ENCODE data around the gene BDH1. TPM values are rescaled to one million over a fixed set of nuclear protein-coding genes. Genes with fewer than 3 reads are reported as not detected.
"Not testable (repeated sequence)": the region's sequence is repeated elsewhere in the genome, so short reads cannot be mapped to it uniquely, and the experiment has no call there.

Gene BDH1
- total RNA-seq, 1 donor from 2014 or later: 78.4 TPM

GRCh38 chr3:197580253-197580691 lies 24.5 kb upstream of the BDH1 start:
- intact Hi-C loops (cut with micrococcal nuclease): no loop called here

- intact Hi-C loops (cut with micrococcal nuclease): no loop called here
These were observed 22.6 kb upstream of the BDH1 start for GRCh38 chr3:197578376-197578775.

GRCh38 chr3:197577366-197578074 lies 21.8 kb upstream of the BDH1 start:
- intact Hi-C loops (cut with micrococcal nuclease): no loop called here

DNA sequence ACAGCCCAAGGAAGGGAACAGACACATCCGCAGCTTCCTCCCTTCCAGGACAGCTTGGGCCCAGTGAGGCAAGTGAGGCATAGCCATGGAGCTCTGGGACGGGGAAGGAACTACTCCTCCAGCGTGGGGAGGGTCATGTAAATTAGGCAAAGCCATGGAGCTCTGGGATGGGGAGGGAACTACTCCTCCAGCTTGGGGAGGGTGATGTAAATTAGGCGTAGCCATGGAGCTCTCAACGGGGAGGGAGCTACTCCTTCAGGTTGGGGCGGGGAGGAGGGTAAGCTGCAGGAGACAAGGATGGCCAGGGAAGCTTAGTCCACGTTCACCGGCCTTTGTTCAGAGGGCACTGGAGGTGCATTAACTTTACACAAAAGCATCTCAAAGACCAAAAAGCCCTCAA lies 21.1 kb upstream of the BDH1 start:
- intact Hi-C loops (cut with micrococcal nuclease): no loop called here

DNA sequence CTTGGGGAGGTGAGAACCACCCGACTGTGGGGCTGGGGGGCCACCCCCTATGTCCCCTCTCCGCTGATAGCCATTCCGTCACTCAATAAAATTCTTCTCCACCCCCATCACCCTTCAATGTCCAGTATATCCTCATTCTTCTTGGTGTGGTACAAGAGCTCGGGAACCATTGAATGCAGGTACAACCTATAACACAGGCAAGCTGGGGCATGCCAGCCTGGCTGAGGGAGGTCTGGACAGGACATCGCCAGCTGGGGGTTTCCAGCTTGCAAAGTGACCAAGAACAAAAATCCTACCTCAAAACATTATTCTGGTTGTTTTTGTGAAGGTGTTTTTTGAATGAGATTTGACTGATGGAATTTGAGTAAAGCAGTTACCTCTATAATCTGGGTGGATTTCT lies 19.6 kb upstream of the BDH1 start:
- intact Hi-C loops (cut with micrococcal nuclease): no loop called here

DNA sequence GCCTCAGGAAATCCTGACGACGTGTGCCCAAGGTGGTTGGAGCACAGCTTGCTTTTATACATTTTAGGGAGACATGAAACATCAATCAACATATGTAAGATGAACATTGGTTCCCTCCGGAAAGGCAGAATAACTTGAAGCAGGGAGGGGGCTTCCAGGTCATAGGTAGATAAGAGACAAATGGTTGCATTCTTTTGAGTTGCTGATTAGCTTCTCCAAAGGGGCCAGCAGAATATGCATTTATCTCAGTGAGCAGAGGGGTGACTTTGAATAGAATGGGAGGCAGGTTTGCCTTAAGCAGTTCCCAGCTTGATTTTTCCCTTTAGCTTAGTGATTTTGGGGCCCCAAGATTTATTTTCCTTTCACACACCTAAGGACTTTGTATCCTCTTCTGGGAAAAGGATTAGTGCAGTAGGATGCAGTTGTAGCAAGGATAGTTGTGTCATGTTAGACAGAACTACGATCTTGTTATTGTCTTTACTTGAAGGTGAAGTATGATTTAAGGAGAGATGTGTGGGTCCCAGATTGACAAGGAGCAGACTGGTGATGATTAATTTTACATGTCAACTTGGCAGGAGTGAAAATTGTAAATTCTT lies 18.7 kb upstream of the BDH1 start:
- intact Hi-C loops (cut with micrococcal nuclease): not testable (repeated sequence)

DNA sequence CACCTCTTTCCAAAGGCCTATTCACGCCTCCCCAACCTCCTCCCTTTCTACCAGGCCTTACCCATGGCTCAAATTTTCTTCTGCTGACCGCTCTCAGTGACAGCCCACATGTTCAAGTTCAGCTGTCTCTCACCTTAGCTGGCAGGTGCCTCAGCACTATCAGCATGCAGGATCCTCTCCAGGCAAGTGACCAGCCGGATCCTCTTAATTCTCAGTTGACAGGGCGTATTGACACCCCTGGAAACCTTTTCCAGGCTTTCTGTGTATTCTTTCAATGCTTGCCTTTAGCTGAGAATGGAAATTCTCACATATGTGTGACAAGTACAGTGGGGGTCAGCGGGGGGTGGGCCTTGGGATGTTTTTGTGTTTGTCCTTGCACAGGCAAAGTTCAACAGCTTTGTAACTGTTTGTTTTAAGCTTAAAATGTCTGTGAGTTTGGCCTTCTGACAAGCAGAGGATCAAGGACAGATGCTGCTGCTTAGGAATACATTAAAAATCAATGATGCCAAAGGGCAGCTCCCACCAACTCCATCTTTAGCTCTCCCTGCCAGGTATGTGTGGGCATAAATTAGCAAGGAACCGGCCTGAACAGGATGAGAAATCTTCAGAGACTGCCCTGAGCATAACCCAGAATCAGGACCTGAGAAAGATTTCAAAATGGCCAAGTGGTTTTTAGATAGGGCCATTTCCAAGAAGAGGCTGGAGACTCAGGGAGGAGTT lies 17.4 kb upstream of the BDH1 start:
- intact Hi-C loops (cut with micrococcal nuclease): no loop called here

- intact Hi-C loops (cut with micrococcal nuclease): not testable (repeated sequence)
These were observed 16.1 kb upstream of the BDH1 start for GRCh38 chr3:197571880-197572172.

GRCh38 chr3:197571074-197571879 lies 15.5 kb upstream of the BDH1 start:
- intact Hi-C loops (cut with micrococcal nuclease): not testable (repeated sequence)

DNA sequence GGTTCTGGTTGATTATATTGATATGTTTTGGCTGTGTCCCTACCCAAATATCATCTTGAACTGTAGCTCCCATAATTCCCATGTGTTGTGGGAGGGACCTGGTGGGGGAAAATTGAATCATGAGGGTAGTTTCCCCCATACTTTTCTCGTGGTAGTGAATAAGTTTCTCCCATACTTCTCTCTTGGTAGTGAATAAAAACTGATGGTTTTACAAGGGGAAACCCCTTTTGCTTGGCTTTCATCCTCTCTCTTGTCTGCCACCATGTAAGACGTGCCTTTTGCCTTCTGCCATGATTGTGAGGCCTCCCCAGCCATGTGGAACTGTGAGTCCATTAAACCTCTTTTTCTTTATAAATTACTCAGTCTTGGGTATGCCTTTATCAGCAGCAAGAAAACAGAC lies 13.7 kb upstream of the BDH1 start:
- intact Hi-C loops (cut with micrococcal nuclease): not testable (repeated sequence)

DNA sequence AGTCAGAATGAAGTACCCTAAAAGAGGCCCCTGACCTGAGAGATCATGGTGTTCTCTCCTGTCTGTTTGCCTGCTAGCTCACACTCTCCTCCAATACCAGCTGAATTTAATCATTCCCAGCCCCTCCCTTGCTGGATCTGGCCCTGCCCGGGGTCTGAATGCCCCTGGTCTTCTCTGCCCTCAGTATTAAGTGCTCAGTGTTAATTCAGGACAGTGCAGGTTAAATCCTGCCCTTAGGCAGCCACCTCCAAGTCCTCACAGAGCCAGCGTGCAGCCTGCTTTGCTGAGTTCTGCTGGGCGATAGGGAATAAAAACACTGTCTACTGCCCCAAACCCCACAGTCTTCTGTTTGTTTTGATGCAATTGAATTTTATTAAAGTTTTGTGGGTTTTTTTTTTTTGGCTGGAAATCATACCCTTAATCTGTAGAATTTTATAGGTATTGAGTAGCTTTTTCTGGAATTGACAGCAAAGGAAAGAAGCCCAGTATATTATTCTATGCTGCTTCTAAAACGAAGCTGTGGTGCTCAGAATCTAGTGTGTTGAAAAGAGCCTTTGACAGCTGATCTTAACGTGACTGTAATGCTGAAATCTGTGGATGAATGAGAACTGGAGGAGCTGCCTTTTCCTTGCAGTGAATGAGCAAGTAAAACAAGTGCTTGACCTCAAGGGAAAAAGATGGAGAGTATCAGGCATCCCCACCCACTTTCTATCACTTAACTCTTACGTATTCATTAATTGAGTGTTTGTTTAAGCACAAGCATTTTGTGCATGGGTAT lies 12.3 kb upstream of the BDH1 start:
- intact Hi-C loops (cut with micrococcal nuclease): no loop called here

DNA sequence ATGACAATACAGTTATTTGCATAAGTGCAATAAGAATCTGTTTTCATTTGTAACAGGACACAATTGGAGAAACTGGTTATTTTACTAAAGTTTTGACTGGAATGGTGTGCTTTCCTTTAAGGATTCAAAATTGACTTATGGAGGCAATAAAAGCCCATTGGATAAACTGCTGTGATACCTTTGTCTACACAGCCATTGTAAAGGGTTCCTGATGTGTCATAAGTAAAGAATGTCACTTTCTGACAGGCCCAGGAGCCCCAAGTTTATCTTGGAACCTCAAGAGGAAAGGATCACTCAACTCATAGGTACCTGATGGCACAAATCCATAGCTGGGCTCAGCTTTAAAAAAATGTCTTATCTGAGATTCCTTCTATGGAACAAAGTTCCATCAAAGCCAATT lies 10.4 kb upstream of the BDH1 start:
- intact Hi-C loops (cut with micrococcal nuclease): not testable (repeated sequence)

GRCh38 chr3:197564097-197564843 lies 8.5 kb upstream of the BDH1 start:
- intact Hi-C loops (cut with micrococcal nuclease): no loop called here

- intact Hi-C loops (cut with micrococcal nuclease): no loop called here
These were observed 6.9 kb upstream of the BDH1 start for GRCh38 chr3:197562398-197563251.

DNA sequence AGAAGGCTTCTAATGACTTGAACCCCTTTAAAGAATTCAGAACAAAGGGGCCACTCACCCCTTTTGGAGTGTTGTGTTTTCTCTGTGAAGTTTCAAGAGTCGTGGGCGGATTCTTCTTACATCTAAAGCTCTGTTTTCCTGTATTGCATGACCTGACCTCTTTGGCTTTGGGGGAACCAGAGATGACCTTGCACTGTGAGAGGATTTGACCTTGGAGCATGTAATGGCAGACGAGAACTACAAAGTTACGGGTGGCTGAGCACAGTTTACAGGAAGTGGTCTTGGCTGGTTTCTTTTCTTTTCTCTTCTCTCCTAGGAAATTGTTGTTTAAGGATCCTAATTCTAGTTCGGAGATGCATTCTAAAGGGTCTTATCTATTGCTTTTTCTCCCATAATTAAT lies 6.2 kb upstream of the BDH1 start:
- intact Hi-C loops (cut with micrococcal nuclease): no loop called here

DNA sequence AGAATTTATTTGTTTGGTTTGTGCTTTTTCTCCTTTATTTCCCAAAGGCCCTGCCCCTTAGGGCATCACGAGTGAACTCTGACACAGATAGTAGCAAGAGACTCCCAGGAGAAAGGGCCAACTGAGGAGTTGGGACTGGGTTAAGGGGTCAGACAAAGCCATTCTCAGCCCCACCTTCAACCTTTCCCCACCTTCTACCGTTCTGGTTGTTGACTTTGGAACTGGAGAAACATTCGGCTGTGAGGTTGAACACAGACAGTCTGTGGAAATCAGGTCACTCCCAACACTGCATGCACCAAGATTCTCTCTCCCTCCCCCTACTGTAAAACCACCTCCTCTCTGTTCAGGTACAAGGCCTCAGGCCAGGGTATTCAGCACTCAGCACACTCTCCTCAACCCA lies 3.9 kb upstream of the BDH1 start:
- intact Hi-C loops (cut with micrococcal nuclease): loop anchor here (5.0 kb wide), 1 partner anchor 68 kb away; no protein-coding TSS in a partner anchor

- intact Hi-C loops (cut with micrococcal nuclease): loop anchor here (2.0 to 5.0 kb wide), 2 partner anchors 73 to 256 kb away; partner anchors contain the start of gene DLG1
These were observed 1.0 kb downstream of the BDH1 start for GRCh38 chr3:197554562-197555280.

GRCh38 chr3:197554196-197554561 lies 1.6 kb downstream of the BDH1 start:
- intact Hi-C loops (cut with micrococcal nuclease): loop anchor here (2.0 kb wide), 1 partner anchor 255 kb away; the partner anchor contains the start of gene DLG1

- intact Hi-C loops (cut with micrococcal nuclease): no loop called here
These were observed 3.6 kb downstream of the BDH1 start for GRCh38 chr3:197552198-197552597.

Measured in T-helper 2 cell treated with Interferon-gamma antibody and Interleukin-4, amounts not matched to agents 100 ng/mL and 5 ng/mL, for 36 hours (primary cell).